ENCODE measurements around the gene MT1A. TPM values are rescaled to one million over a fixed set of nuclear protein-coding genes. Genes with fewer than 3 reads are reported as not detected.
A peak's percentile ranks its signal among the peaks of the same experiment; 100 is the strongest.

The MT1A gene
- total RNA-seq, 1 donor from 2014 or later: not detected

GRCh38 chr16:56651586-56651985 is 13.1 kb downstream of the MT1A start, which contains the start of gene MT1B:
MT1B (plus strand) TSS chr16:56651886; CDS start chr16:56651954, 68 bp downstream.
- no peak for TF ChIP-seq CTCF (IDR thresholded peaks at IDR 0.05)
- no peak within 1 kb of the TSS for H3K27ac Mint-ChIP-seq (ENCODE audit: unreplicated experiment)
- no peaks in the 10 kb centered on the region for H3K36me3 Mint-ChIP-seq (ENCODE audit: low read depth)
- H3K27me3 Mint-ChIP-seq (ENCODE audit: low read depth): peaks cover 19% of the 10 kb centered on the region
- peaks cover 5% of the 10 kb centered on the region for H3K4me1 Mint-ChIP-seq (ENCODE audit: low read depth)
- DNase-seq (ENCODE audit: low spot score): no peak
- no peak within 1 kb of the TSS for H3K4me3 Mint-ChIP-seq (ENCODE audit: unreplicated experiment)
- H3K9me3 Mint-ChIP-seq (ENCODE audit: low read depth): no peaks in the 10 kb centered on the region

GRCh38 chr16:56652600-56652999 is 14.1 kb downstream of the MT1A start:
- no peak for DNase-seq (ENCODE audit: low spot score)
- Mint-ChIP-seq H3K36me3 (ENCODE audit: low read depth) (no peaks in the 10 kb centered on the region), H3K27me3 (ENCODE audit: low read depth) (peaks cover 13% of the 10 kb centered on the region), H3K4me3 (ENCODE audit: unreplicated experiment) (no peak overlapping the region), H3K9me3 (ENCODE audit: low read depth) (no peaks in the 10 kb centered on the region), H3K27ac (ENCODE audit: unreplicated experiment) (no peak overlapping the region), H3K4me1 (ENCODE audit: low read depth) (peaks cover 12% of the 10 kb centered on the region)
- TF ChIP-seq CTCF (IDR thresholded peaks at IDR 0.05): no peak

GRCh38 chr16:56653218-56653617 is 14.8 kb downstream of the MT1A start:
- peaks cover 16% of the 10 kb centered on the region for H3K4me1 Mint-ChIP-seq (ENCODE audit: low read depth)
- no peak overlapping the region for H3K4me3 Mint-ChIP-seq (ENCODE audit: unreplicated experiment)
- TF ChIP-seq CTCF (IDR thresholded peaks at IDR 0.05): no peak
- H3K9me3 Mint-ChIP-seq (ENCODE audit: low read depth): no peaks in the 10 kb centered on the region
- no peak for DNase-seq (ENCODE audit: low spot score)
- H3K27me3 Mint-ChIP-seq (ENCODE audit: low read depth): peaks cover 17% of the 10 kb centered on the region
- no peak overlapping the region for H3K27ac Mint-ChIP-seq (ENCODE audit: unreplicated experiment)
- no peaks in the 10 kb centered on the region for H3K36me3 Mint-ChIP-seq (ENCODE audit: low read depth)

DNA sequence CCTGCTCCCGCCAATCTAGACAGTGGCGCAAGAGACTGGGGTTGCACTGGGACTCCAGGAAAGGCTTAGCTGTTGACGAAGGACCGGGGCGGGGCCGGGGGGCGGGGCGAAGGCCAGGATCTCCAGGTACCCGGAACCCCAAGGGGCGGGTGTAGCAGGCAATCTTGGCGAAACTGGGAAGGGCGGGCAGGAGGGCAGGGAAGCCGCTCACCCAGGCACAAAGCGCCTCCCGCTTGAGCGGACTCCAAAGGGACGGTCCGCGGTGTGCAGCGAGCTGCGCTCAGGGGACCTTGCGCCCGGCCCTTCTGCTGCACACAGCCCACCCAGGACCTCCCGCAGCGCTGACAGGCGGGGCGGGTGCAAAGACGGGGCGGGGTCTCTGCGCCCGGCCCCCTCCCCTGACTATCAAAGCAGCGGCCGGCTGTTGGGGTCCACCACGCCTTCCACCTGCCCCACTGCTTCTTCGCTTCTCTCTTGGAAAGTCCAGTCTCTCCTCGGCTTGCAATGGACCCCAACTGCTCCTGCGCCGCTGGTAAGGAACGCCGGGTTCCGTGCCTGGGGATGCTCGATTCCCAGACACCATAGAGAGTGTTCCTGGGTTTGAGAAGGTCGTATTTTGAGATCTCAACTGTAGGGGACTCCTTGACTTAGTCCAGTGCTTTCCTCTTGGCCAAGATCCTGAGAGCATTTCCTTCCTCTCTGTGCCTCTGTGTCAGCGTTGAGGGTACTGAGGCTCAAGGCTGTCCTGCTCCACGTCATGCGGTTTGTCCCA is 19.3 kb downstream of the MT1A start, which contains the start of gene MT1F:
MT1F (plus strand) TSS at position 405 of the 772 bp plus-strand sequence; CDS start at position 505, 100 bp downstream.
- Mint-ChIP-seq H3K4me3 (ENCODE audit: unreplicated experiment) (peak within 1 kb of the TSS; percentile 79), H3K4me1 (ENCODE audit: low read depth) (peaks cover 25% of the 10 kb centered on the region), H3K36me3 (ENCODE audit: low read depth) (no peaks in the 10 kb centered on the region), H3K27ac (ENCODE audit: unreplicated experiment) (no peak within 1 kb of the TSS), H3K27me3 (ENCODE audit: low read depth) (peaks cover 36% of the 10 kb centered on the region), H3K9me3 (ENCODE audit: low read depth) (no peaks in the 10 kb centered on the region)
- TF ChIP-seq CTCF (IDR thresholded peaks at IDR 0.05): no peak
- no peak for DNase-seq (ENCODE audit: low spot score)

- no peak overlapping the region for H3K27ac Mint-ChIP-seq (ENCODE audit: unreplicated experiment)
- peaks cover 28% of the 10 kb centered on the region for H3K4me1 Mint-ChIP-seq (ENCODE audit: low read depth)
- no peaks in the 10 kb centered on the region for H3K9me3 Mint-ChIP-seq (ENCODE audit: low read depth)
- DNase-seq (ENCODE audit: low spot score): no peak
- peaks cover 37% of the 10 kb centered on the region for H3K27me3 Mint-ChIP-seq (ENCODE audit: low read depth)
- TF ChIP-seq CTCF (IDR thresholded peaks at IDR 0.05): no peak
- no peaks in the 10 kb centered on the region for H3K36me3 Mint-ChIP-seq (ENCODE audit: low read depth)
- peak overlapping the region; percentile 79 for H3K4me3 Mint-ChIP-seq (ENCODE audit: unreplicated experiment)
Observed at GRCh38 chr16:56658327-56658875, 19.9 kb downstream of the MT1A start.

Measured in chondrocyte (in vitro differentiated cells).